Measurements from ENCODE around the gene MEGF10.

MEGF10 gene

DNA sequence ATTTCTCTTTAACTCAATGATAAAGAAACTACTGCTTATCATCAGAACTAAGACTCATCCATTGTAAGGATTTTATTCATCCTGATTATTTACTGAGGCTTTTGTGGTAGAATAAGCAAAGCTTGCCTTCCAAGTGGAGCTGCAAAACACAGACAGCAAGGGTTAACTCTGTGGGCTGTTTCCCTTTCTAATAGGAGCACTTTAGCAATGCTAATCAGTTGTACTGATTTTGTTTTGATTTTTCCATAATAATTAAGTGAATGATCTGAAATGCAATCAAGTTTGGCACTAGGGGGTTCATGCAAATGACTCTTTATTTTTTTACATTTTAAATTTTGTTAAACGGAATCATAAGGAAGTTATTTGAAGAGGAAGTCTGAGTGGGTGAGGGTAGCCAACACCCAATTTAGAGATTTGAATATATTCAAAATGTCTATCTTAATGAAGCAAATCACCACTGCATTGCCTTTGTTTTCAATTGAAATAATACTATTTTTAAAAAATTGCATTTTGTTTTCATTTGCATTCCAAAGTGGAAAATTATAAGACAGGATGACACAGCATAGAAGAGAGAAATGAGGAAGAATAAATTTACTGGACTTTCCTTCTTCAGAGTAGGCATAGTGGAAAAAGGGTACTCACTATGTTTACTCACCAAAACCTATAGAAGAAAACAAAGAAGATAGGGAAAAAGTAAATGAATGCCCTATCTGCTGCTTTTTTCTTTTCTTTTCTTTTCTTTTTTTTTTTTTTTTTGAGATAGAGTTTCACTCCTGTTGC lies 36.6 kb downstream of the MEGF10 start:
- no peak for DNase-seq (ENCODE audit: low read depth)

DNA sequence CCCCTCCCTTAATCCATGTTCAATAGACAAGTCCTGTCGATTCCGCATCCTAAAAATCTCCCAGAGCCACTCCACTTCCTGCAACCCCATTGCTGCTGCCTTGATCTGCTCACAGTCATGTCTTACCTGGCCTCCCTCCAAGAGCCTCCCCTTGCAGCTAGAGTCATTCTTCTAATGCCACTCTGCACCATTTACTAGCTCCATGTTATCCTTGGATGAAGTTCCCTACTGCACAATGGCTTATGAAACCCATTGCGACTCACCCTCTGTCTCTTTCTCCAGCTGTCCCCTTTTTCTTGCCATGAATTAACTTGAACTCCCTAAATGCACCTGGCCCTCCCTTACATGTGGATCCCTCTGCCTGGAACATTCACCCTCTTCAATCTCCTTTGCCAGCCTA lies 39.5 kb downstream of the MEGF10 start:
- no peak for DNase-seq (ENCODE audit: low read depth)

DNA sequence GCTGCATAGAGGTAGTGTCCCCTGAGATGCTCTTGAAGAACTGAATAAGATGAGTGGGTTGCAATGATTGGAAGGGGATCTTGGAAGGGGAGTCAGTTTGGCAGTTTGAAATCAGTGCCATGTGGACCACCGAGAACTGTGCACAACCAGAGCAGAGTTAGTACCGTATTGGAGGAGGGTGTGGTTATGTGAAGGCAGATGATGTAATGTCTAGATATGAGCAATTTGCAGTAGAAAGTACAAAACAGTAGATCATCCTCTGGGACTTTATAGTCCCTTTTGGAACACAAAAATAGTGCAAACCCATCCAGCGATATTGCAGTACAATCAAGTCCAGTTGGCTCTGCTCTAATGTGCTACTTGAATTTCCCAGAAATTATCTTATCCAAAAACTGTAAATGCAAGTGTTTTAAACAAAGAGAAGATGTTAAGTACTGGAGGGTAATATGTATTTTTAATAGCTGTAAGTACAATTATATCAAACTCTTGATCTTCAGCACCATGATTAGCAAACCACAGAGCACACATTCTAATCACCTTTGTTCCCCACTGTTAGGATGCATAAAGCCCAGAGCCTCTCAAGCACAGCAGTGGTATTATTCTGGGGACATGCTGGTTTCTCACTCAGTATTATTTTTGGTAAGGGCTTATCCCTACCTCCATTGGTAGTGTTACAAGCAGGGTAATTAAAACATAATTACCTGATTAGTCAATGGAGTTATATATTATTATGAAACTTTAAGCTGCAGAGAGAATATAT lies 41.5 kb downstream of the MEGF10 start:
- no peak for DNase-seq (ENCODE audit: low read depth)

DNA sequence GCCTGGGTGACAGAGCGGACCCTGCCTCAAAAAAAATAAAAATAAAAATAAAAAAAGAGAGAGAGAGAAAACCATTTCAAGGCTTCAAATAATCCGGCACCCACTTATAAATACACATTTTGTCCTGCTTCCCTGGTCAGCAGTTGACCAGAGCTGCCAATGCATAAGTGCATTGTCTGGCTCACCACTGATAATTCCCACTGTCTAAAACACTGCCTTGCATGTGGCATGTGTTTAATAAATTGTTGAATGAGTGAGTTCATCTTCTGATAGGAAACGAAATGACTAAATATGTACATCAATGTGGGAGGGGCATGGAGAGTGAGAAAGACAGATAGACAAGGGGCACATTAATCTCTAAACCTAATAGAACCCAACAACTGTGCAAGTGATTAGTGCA lies 42.9 kb downstream of the MEGF10 start:
- no peak for DNase-seq (ENCODE audit: low read depth)

GRCh38 chr5:127335381-127335780 lies 44.8 kb downstream of the MEGF10 start:
- no peak for DNase-seq (ENCODE audit: low read depth)

DNA sequence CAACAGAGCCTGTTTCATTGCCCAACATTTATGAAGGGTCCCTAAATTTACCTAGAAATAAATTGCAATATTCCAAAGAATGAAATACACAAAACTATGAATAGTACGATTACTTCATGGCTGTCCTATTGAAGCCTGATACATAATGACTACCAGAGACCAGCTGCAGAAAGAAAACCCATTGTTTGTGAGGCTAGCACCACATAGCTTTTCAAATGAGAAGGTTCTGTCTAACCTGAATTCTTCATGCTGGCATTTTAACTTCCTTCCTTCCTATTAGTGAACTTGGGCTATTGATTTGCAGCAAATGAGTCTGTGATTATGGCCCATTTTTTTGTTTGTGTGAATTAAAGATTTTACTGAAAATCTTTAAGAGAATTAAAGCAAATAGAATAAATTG lies 47.3 kb downstream of the MEGF10 start:
- no peak for DNase-seq (ENCODE audit: low read depth)

GRCh38 chr5:127338501-127338900 lies 47.9 kb downstream of the MEGF10 start:
- no peak for DNase-seq (ENCODE audit: low read depth)

DNA sequence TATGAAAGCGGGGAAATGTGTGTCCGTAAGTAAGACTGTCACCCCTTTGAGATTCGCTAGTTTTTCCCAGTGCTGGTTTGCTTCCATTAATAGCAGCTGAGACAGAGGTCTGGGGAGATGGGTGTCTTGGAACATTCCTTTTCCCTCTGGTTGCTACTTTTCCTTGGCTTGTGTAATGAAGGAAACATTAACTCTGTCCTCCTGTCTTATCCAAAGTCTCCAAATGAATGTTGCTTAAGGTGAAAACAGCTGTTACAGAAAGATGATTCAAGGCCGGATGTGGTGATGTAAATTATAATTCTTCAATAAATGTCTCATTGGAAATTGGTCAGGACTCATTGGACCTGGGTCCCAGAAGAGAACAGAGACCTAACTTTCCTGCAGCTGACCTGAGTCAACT lies 50.0 kb downstream of the MEGF10 start:
- no peak for DNase-seq (ENCODE audit: low read depth)

- no peak for DNase-seq (ENCODE audit: low read depth)
Observed at GRCh38 chr5:127342364-127342763, 51.8 kb downstream of the MEGF10 start.

DNA sequence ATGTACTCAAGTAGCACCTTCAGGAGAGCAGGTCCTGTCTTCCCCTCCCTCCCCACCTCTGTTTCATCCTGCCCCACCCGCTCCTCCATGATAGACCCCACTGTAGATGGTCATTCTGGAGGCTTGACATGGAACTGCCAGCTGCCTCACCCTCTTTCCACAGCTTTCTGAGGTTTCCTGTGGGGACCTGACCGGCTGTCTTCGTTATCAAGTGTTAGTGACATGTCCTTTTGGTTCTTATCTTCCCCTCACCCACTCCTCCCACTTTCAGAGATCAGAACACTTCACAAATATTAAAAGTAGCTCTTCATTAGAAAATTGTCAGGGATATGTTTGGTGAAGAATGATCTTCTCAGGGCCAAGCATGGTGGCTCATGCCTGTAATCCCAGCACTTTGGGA lies 52.7 kb downstream of the MEGF10 start:
- DNase-seq (ENCODE audit: low read depth): no peak

GRCh38 chr5:127343866-127344265 lies 53.3 kb downstream of the MEGF10 start:
- no peak for DNase-seq (ENCODE audit: low read depth)

GRCh38 chr5:127344931-127345330 lies 54.3 kb downstream of the MEGF10 start:
- no peak for DNase-seq (ENCODE audit: low read depth)

GRCh38 chr5:127351418-127351817 lies 60.8 kb downstream of the MEGF10 start:
- DNase-seq (ENCODE audit: low read depth): no peak

- no peak for DNase-seq (ENCODE audit: low read depth)
Observed at GRCh38 chr5:127352068-127352467, 61.5 kb downstream of the MEGF10 start.

DNA sequence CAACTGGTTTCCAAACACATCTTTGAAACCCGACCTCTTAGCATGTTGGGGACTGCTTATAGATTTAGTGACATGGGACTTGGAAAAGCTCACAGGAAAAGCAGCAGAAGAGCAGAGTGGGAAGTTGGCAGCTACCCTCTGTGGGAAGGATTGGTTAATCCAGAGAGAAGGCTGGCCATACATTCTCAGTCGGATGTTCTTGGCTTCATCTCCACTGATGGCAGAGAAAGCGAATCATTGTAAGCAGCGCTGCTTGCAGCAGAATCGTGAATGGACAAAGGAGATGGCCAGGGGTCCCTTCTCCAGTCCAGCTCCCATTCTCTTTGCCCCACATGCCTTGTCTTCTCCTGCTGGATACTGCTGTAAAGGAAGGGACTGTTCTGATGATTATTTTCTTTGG lies 62.7 kb downstream of the MEGF10 start:
- no peak for DNase-seq (ENCODE audit: low read depth)

- DNase-seq (ENCODE audit: low read depth): no peak
Observed at GRCh38 chr5:127353796-127354195, 63.2 kb downstream of the MEGF10 start.

- DNase-seq (ENCODE audit: low read depth): no peak
Observed at GRCh38 chr5:127355337-127355736, 64.7 kb downstream of the MEGF10 start.

DNA sequence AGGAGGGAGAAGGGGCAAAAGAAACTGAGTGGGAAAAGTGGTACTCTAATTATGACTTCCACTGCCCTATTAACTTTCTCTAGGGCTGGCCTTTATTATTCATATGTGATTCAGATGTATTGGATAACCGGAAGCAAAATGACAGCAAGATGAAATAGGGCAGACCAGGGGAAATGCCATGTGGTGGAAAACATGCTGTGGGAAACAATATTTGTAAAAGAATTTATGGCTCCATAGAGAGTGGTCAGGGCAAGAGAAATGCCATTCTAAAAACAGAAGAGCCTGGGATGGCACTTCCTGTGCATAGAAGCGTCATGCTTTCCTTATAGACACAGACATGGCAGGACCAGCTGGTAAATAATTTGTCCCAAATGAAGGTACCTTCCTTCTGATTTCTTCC lies 67.7 kb downstream of the MEGF10 start:
- DNase-seq (ENCODE audit: low read depth): peak; percentile 30

DNA sequence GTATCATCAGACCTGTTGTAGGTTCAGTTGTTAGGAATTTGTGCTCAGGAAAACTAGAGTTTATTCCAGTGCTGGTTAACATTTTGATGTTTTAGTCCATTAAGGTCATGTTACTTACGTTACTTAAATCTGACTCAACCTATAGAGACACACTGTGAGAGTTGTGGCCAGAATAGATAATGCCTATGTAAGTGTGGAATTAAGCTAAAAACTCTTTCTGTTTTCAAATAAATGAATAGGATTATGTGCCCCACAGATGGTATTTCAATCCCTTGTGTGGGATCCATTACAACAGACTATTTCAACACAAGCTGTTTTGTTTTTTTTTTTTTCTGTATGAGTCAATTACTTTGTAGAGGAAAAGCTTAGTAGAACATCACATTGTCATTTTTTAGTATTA lies 68.1 kb downstream of the MEGF10 start:
- peak; percentile 16 for DNase-seq (ENCODE audit: low read depth)

DNA sequence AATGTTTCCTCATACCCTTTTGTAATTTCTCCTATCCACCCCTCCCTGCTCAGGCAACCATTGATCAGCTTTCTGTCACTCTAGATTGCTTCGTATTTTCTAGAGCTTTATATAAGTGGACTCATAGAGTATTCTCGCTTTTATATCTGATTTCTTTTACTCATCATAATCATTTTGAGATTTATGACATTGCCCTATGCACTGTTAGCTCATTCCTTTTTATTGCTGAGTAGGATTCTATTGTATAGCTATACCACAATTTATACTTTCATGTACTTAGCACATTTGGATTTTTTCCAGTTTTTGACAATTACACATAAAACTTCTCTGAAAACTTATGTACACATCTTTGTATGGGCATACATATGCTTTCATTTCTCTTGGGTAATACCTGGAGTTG lies 68.9 kb downstream of the MEGF10 start:
- DNase-seq (ENCODE audit: low read depth): no peak

- DNase-seq (ENCODE audit: low read depth): no peak
Observed at GRCh38 chr5:127363403-127363802, 72.8 kb downstream of the MEGF10 start.

GRCh38 chr5:127367029-127367428 lies 76.4 kb downstream of the MEGF10 start:
- no peak for DNase-seq (ENCODE audit: low read depth)

- DNase-seq (ENCODE audit: low read depth): no peak
Observed at GRCh38 chr5:127367946-127368465, 77.4 kb downstream of the MEGF10 start.
